Activated effector memory CD4-positive, alpha-beta T cell treated with Interleukin-2 at 50 U/mL for 16 hours (primary cell): ENCODE data around the gene ARL13A.
"Not testable (repeated sequence)": the region's sequence is repeated elsewhere in the genome, so short reads cannot be mapped to it uniquely, and the experiment has no call there.

Experiments
- DNase-seq: peaks from one replicate; pipeline ENCODE4 v3.0.0-alpha.2; 2020

ARL13A gene

DNA sequence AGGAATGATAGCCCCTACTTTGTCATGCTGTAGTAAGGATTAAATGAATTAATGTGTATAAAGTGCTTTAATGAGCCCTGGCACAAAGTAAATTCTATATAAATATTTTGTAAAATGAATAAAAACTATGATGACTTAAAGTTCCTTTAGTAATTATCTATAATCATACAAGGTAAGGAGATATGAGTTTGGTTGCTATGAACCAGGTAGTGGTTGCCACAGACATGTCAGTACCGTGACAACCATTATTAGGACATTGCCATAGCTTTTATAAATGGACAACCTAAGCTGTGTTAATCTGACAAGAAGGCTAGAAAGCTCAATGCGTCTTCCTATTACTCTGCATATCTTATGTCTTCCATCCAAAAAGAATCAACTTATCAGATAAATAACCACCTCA, at the start of gene ARL13A:
Gene ARL13A (plus strand): TSS at position 301 of the 400 bp plus-strand sequence. CDS start 3,982 bp downstream, outside the sequence.
- DNase-seq = no peak

DNA sequence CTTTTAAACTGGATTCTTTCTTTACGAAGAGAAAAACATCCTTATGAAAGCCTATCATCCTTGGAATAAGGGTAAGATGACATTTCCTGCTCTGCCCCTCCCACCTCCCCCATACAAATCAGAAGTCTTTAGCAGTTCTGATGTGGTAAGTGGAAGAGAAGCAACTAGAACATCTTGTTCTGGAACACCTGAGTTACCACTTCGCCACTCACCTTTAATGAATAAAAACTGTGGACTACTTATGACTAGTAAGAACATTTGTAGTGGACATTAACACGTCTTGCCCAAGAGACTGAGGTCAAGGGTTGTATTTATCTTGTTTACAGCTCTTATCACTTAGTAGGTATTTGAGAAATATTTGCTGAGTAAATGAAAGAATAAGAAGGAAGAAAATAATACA, 45.1 kb upstream of the ARL13A start:
- no peak for DNase-seq

DNA sequence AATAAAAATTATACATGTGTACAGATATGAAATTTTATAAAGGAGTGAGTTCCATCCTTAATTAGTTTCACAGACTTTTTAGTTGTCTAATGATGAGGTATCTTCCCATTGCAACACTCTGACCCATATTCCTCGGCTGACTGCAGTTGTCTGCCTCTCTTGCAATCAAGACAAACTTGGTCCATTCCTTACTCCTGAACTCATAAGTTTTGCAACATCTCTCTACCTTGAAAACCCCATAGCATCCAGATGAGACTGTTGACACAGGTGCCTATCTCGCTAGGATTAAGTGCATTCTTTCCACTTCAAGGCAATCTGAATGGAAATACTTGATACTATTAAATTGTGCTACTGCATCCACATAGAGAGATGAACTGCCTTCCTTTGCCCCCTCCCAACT, 43.1 kb upstream of the ARL13A start:
- no peak for DNase-seq

DNA sequence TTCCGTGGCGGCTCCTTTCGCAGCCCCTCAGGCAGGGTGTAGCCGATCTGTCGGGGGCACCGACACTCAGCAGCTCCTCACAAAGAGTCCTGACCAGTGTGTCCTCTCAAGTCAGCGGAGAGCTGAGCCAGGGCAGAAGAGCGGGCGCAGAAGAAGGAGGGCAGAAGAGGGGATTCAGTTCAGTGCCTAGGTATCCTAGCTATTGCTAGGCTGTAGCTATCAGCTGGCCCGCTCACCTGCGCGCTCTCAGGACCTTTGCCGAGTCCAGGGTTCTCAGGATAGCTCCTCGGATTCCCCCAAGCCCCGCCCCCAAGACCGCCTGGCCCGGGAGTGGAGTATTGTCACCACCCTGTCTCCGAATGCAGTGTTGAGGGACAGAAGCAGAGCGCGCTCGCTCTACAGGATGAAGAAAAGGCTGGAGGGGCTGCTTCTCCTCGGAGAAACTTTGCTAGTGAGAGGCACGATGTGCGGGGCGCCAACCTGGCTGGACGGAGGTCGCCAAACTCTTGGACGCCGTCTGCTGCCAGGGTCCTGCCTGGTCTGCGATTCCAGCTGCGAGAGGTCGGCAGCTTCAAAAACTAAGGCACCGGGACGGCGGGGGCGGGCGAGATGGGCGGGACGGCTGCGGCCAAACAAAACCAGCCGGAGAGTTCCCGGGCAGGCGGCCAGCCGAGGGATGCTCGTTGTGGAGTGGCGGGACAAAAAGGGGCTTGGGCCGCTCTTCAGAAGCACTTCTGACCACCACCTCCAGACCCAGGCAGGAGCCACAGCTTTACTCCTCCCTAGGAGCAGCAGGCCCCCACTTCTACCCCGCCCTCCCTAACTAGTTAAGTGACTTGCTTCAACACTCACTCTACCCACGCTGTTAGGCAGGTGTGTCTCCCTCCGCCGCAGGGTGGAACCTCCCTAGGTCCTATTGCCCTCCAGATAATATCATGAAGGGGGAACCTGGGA, 40.6 kb upstream of the ARL13A start, which contains the start of gene XKRX:
Gene XKRX (minus strand): TSS at position 258 of the 954 bp plus-strand sequence. CDS start 613 bp downstream, outside the sequence.
- peak; percentile 2 for DNase-seq

DNA sequence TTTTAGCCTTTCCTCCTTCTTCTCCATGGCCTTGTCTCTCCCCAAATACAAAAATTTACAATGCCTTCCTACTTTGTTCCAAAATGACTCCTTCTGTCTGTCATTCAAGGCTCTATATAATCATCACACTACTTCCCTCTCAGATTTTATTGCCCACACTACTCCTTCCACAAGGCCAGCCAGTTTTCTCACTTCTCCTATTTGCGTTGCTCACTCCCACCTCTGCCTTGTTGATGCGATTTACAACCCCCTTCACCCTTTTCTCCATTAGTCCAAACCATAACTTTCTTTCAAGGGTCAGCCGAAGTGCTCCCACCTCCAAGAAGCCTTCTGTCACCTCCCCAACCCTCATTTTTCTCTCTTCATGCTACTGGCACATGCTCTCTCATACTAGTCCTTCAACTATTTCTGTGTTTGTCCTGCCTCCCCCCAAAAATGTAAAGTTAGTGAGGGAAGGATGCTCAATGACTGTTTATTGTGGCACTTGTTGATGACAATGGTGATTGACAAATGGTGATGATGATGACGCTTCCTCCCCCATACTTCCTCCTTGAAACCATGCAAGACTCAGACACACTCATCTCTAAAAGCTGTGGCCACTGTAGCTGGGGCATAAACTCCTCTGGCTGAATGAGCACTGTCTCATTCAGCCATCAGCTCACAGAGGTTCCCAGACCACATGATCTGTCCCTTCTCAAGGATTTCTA, 38.1 kb upstream of the ARL13A start:
- no peak for DNase-seq

DNA sequence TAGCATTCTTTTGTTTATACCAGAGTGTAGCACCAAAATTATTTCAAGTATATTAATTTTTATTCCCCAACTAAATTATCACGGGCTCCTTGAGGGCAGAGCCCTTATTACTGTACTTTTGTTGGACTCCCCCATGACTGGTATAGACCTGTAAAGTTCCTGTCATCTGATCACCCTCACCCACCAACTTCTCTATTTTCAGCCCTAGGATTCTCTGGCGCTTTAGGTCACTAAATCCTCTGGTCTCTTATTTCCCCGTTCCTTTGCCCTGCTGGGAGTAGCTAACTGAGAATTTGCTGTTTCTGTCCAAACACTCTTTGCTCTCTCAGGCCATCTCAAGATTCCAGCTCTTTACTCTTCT, 37.6 kb upstream of the ARL13A start:
- no peak for DNase-seq

DNA sequence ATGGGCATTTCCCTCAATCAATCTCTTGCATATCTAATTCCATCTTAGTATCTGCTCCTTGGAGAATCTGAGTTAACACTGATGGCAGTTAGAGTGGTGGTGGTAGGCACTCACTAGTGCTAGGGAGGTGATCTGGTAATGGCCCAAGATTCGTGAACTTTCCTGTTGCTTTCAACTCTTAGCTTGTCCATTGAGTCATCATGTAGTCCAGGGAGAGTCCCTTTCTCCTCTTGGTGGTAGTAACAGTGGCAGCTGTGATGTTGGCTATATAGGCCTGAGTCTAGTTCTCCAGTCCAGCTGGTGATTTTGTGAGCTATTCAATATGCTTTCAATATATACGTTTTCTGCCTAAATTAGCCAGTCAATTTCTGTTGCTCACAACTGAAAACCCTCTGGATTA, 33.7 kb upstream of the ARL13A start:
- DNase-seq = no peak

DNA sequence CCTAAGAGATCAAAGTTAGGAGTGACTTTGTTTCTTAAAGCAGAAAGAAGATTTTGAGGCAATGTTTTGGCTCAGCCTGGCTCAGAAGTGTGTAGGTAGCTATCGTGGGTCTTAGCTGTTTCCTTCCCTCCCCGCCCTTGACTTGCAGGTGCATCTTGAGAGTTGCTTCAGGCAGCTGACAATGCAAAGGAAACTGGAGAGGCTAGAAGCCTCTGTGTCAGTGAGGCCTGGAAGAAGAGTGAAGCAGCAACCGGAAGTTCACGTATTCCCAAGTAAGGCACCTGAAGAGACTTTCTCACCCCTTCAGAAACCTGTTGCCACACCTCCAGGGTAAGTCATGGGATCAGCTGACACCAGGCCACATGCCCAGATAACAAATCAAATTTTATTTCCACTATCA, 30.2 kb upstream of the ARL13A start:
- no peak for DNase-seq

DNA sequence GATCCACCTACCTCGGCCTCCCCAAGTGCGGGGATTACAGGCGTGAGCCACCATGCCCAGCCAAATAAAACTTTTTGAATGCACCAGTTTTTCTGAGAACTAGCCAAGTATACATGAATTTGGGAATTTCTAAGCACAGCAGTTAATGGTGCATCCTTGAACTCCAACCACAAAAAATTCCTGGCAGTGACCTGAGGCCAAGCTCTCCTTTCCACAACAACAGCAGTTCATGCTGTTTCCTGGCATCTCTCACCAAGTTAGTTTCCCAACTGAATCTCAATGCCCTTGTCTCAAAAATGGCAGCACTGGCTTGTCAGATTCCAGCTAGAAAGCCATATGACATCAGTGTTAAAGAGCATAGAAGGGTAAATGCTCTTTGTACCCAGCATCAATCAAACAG, 24.9 kb upstream of the ARL13A start:
- DNase-seq = no peak

DNA sequence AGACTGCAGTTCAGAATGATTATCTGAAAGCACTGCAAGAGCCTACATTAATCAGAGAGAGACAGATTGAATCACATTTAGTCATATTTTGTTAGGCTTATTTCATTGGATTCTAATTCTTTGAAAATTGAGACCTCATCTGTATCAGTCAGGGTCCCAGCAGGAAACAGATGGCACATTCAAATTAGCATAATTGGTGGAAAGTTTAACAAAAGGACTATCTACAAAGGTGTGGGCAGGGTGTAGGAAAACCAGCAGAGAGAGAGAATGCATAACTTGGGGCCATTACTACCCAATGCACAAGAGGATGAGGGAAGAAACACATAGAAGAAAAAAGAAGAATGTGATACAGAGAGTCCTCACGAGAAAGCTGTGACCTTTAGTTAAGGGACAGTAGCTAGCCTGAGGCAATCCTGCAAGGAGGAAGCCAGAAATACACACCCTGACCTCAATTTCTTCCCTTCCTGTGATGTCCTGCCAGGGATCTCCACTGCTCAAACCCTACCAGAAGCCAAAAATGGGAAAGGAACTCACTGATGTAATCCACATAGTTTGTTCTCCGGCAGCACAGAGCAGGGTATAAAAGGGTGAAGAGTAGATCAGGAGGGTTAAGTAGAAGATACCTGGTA, 23.1 kb upstream of the ARL13A start:
- no peak for DNase-seq

DNA sequence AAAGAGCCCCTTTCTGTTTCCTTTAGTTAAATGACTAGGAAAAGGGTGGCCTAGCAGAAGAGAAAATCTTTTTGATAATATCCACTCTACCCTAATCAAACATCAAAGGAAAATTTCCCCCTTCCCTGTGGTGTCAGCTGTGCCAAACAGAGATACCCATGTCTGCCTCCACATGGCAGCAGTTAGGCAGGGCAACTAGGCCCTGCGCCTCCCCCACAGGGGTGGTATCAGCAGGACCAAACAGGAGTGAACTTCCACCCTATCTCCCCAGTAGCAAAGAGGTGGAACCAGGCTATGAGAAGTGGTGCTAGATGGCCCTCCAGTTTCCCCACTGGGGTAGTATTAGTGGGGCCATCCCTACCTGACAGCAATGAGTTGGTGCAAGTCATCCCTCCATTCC, 21.0 kb upstream of the ARL13A start:
- DNase-seq = no peak

DNA sequence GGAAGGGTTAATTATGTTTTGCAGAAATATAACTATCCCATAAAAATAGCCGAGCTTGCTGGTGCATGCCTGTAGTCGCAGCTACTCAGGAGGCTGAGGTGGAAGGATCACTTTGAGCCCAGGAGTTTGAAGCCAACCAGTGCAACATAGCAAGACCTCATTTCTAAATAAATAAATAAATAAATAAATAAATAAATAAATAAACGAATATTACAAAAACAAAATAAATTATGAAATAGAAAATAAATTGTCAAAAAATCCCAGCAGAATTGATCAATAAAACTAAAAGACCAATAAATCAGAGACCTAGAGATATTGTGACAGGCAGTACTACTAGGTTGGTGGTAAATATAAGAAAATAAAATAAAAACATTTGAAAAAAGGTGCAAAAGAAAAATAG, 6.7 kb upstream of the ARL13A start:
- DNase-seq = no peak

DNA sequence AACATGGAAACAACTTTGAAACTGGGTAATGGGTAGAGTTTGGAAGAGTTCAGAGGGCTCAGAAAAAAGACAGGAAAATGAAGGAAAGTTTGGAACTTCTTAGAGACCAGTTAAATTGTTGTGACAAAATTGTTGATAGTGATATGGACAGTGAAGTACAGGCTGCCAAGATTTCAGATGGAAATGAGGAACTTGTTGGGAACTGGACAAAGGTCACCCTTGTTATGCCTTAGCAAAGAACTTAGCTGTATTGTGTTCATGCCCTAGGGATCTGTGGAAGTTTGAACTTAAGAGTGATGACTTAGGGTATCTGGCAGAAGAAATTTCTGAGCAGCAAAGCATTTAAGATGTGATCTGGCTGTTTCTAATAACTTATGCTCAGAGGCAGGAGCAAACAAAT, 5.1 kb upstream of the ARL13A start:
- DNase-seq = no peak

DNA sequence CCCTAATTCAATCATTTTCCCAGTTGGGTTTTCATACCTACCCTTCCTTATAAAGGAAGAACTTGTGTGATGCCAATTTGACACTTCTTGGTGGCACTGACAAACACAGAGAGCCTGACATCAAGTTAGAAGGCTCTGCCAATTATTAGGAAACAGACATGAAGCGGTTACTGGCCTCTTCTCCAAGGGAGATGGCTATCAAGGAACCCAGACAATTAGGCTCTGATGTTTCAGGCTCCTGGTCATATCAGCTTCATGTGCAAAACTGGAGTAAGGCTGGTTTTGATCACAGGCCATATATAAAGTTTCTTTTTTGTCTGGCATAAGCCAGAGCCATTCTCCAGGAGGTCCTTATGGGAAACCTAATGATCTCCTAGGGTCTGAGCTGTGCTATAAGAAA, 428 bp downstream of the ARL13A start:
- DNase-seq = no peak

DNA sequence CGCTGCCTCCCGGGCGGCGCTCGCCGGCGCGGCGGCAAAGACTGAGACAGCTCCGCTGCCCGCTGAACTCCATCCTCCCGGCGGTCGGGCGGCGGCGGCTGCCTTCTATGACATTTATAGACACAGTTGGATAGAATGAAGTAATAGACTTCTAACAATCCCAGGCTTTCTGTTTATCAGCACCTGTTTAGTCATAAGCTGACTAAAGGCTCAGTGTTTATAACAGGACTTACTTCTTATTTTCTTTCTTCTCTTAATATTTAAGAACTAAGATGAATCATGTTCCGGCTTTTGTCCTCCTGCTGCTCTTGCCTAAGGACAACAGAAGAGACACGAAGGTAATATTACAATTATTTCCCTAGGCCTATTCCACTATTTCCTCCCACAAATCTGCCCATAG, 3.9 kb downstream of the ARL13A start:
- DNase-seq = no peak

DNA sequence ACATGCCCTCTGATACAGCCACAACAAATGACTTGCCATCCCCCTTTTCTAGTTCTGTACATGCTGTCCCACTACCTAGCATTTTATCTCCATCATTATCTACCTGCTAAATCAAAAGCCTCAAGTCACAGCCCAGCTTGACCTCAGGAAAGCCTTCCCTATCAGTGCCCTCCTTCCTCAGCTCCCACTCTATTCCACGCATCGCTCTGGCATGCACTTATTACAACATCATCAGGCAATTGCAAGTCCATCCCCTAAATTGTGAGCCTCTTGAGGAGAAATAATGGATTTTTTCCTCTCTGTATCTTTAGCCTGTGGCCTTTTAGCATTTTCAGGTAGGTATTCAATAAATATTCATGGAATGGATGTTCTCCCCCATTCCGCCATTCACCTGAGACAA, 5.7 kb downstream of the ARL13A start:
- DNase-seq = no peak

DNA sequence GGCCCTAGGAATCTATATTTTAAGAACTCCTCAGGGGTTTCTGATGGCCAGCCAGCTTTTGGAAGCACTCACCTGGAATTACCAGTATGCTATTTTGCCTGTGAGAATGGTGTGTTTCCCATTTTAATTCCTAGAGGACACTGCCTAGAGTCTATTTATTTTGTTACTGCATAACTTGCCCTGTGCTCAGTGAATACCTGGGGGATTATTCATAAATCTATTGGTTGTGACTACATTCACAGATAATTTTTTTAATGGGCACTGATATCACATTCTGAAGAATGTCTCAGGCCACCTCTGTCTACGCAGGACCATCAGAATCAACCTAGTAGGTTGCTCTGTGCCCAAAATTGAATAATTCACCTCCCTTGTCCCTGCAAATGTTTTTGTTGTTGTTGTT, 6.7 kb downstream of the ARL13A start:
- DNase-seq = no peak

DNA sequence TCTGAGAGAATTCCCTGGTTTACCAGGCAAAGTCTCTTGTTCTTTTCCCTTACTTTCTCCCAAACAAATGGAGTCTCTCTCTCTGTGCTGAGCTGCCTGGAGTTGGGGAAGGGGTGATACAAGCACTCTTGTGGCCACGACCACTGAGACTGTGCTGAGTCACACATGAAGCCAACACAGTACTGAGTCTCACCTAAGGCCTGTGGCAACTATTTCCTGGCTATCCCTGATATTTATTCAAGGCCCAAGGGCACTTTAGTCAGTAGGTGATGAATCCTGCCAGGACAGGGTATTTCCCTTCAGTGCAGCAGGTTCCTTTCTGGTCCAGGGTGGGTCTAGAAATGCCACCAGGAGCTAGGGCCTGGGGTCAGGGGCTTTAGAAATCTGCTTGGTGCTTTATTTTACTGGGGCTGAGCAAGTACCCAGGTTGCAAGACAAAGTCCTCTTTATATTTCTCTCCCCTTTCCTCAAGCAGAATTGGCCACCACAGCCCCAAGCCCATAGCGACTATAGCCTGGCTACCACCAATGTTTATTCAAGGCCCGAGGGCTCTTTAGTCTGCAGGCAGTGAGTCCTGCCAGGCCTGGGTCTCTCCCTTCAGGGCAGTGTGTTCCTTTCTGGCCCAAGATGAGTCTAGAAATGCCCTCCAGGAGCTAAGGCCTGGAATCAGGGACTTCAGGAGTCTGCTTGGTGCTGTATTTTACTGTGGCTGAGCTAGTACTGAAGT, 10.5 kb downstream of the ARL13A start:
- no peak for DNase-seq

DNA sequence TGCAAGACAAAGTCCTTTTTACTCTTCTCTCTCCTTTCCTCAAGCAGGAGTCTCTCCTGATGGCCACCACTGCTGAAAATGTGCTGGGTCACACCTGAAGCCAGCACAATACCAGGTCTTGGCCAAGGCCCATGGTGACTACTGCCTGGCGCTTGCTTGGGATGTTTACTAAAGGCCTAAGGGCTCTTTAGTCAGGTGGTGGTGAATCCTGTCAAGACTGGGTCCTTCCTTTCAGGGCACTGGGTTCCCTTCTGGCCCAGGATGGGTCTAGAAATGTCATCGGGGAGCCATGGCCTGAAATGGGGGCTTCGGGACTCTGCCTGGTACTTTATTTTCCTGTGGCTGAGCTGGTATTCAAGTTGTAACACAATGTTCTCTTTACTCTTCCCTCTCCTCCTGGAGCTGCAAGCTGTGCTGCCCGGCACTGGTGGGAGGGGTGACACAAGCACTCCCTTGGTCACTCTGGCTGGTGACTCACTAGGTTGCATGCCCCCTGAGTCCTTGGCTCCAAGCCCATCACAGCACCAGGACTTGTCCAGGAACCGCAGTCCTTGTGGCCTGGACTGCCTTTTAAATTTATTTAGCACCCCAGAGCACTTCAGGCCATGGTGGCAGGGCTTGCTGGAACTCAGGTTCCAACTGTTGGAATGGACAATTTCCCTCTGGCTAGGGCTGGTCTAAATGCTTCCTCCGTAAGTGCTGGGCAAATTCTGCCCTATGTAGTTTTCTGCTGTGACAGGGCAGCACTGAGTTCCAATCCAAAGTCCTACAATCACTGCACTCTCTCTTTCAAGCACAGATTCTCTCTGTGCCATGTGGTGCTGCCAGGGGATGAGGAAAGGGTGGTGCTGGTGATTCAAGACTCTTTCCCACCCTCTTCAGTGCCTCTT, 11.3 kb downstream of the ARL13A start:
- DNase-seq = no peak

DNA sequence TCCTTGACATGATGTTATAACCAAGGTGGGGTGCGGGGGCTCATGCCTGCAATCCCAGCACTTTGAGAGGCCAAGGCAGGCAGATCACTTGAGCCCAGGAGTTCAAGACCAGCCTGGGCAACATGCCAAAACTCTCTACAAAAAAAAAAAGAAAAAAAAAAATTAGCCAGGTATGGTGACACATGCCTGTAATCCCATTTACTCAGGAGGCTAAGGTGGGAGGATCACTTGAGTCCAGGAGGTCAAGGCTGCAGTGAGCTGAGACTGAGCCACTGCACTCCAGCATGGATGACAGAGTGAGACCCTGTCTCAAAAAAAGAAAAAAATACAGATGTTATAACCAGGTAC, 12.0 kb downstream of the ARL13A start:
- not testable (repeated sequence) for DNase-seq

DNA sequence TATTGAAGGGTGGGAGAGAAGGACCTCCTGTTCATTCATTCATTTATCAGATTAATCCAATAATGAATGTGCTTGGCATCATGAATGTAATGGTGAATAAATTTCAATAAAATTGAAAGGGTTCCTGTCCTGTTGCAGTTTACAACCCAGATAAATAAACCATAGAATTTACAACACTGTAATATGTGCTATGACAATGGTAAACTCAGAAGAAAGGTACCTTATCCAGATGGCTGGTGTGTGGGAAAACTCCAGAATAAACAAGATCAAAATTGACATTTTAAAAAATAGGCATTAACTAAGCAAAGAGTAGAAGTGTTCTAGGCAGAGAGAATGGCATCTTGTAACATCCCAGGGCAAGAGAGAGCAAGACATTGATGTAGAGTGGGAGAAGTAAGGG, 15.3 kb downstream of the ARL13A start:
- DNase-seq = no peak

DNA sequence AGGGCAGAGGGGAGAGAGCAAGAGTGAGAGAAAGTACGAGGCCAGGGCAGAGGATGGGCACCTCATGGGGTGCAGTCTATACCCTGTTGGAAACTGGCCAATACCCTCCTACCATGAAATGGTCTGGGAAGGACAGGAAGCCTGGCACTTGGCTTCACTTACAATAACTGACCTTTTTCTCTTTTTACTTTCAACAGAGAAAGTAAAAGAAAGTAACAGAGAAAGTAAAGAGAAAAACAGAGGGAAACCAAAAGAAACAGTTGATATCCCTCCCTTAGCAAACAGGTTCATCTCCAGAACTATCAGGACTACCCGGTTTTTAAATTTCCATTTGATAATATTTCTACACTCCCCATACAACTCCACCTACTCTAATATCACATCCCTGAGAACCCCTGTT, 20.6 kb downstream of the ARL13A start:
- no peak for DNase-seq
